ENCODE results near the gene HMGN1. TPM values are rescaled to one million over a fixed set of nuclear protein-coding genes. Genes with fewer than 3 reads are reported as not detected.

HMGN1 gene
- total RNA-seq, 3 donors from 2014 or later (not counting 1 experiment from before 2014, with no cell fraction given), result 187 to 228 (median 219) TPM

- H3K27ac Mint-ChIP-seq, result peak overlapping the region; percentile 87 to 89
- peaks cover 6% of the 10 kb centered on the region for H3K4me1 ChIP-seq (ENCODE audit: control insufficient read depth, insufficient read depth, low read length)
- no peaks in the 10 kb centered on the region for H3K36me3 Mint-ChIP-seq
- H3K4me1 Mint-ChIP-seq, result peaks cover 34 to 35% of the 10 kb centered on the region in 2 donors
- peak overlapping the region; percentile 92 for H3K4me3 Mint-ChIP-seq
- H3K27me3 Mint-ChIP-seq (ENCODE audit: low read depth in 2 of 2), result peaks cover 2 to 4% of the 10 kb centered on the region in 2 donors
- peak overlapping the region; percentile 67 for H3K27ac ChIP-seq (ENCODE audit: low read length)
- peak overlapping the region; percentile 52 for H3K4me3 ChIP-seq (ENCODE audit: low read length)
- H3K27me3 ChIP-seq (ENCODE audit: control insufficient read depth, insufficient read depth, low read length), result no peaks in the 10 kb centered on the region
- 12% methylated on average over 10 of the region's 10 CpGs for WGBS (ENCODE audit: insufficient coverage)
- DNase-seq (peak in 1 of 2 donors; percentile 20), ATAC-seq (no peak)
- no peak for TF ChIP-seq CTCF (IDR thresholded peaks at IDR 0.05)
- intact Hi-C loops (cut with micrococcal nuclease), result no loop called here
- H3K9me3 ChIP-seq (ENCODE audit: control insufficient read depth, insufficient read depth, low read length), result no peaks in the 10 kb centered on the region
- H3K36me3 ChIP-seq (ENCODE audit: control insufficient read depth, insufficient read depth, low read length), result peaks cover 30% of the 10 kb centered on the region
- no peaks in the 10 kb centered on the region for H3K9me3 Mint-ChIP-seq
Observed at GRCh38 chr21:39347537-39347936, 1.4 kb downstream of the HMGN1 start.

- H3K9me3 Mint-ChIP-seq, result no peaks in the 10 kb centered on the region
- DNase-seq (no peak), ATAC-seq (no peak)
- Histone ChIP-seq H3K27me3 (ENCODE audit: control insufficient read depth, insufficient read depth, low read length) (no peaks in the 10 kb centered on the region), H3K27ac (ENCODE audit: low read length) (no peak overlapping the region), H3K4me1 (ENCODE audit: control insufficient read depth, insufficient read depth, low read length) (peaks cover 6% of the 10 kb centered on the region), H3K36me3 (ENCODE audit: control insufficient read depth, insufficient read depth, low read length) (peaks cover 32% of the 10 kb centered on the region), H3K9me3 (ENCODE audit: control insufficient read depth, insufficient read depth, low read length) (no peaks in the 10 kb centered on the region), H3K4me3 (ENCODE audit: low read length) (no peak overlapping the region)
- H3K36me3 Mint-ChIP-seq, result no peaks in the 10 kb centered on the region
- peaks cover 0 to 4% of the 10 kb centered on the region in 2 donors for H3K27me3 Mint-ChIP-seq (ENCODE audit: low read depth in 2 of 2)
- peak overlapping the region; percentile 71 for H3K4me3 Mint-ChIP-seq
- peaks cover 34 to 35% of the 10 kb centered on the region in 2 donors for H3K4me1 Mint-ChIP-seq
- WGBS (ENCODE audit: insufficient coverage), result 86% methylated on average over 5 of the region's 7 CpGs
- intact Hi-C loops (cut with micrococcal nuclease), result no loop called here
- peak overlapping the region; percentile 68 to 87 for H3K27ac Mint-ChIP-seq
- no peak for TF ChIP-seq CTCF (IDR thresholded peaks at IDR 0.05)
Observed at GRCh38 chr21:39346671-39347331, 2.1 kb downstream of the HMGN1 start.

- no peak for DNase-seq
- H3K27me3 ChIP-seq (ENCODE audit: control insufficient read depth, insufficient read depth, low read length), result no peaks in the 10 kb centered on the region
- Mint-ChIP-seq H3K27me3 (ENCODE audit: low read depth in 2 of 2) (peaks cover 0 to 2% of the 10 kb centered on the region in 2 donors), H3K4me1 (peaks cover 34 to 35% of the 10 kb centered on the region in 2 donors), H3K4me3 (peak overlapping the region; percentile 71), H3K36me3 (no peaks in the 10 kb centered on the region), H3K27ac (peak overlapping the region; percentile 62 to 87), H3K9me3 (no peaks in the 10 kb centered on the region)
- no peak for TF ChIP-seq CTCF (IDR thresholded peaks at IDR 0.05)
- H3K9me3 ChIP-seq (ENCODE audit: control insufficient read depth, insufficient read depth, low read length), result no peaks in the 10 kb centered on the region
- 50% methylated on average over 2 of the region's 3 CpGs for WGBS (ENCODE audit: insufficient coverage)
- no peak overlapping the region for H3K4me3 ChIP-seq (ENCODE audit: low read length)
- H3K27ac ChIP-seq (ENCODE audit: low read length), result no peak overlapping the region
- no peak for ATAC-seq
- intact Hi-C loops (cut with micrococcal nuclease), result no loop called here
- peaks cover 36% of the 10 kb centered on the region for H3K36me3 ChIP-seq (ENCODE audit: control insufficient read depth, insufficient read depth, low read length)
- H3K4me1 ChIP-seq (ENCODE audit: control insufficient read depth, insufficient read depth, low read length), result peaks cover 6% of the 10 kb centered on the region
Observed at GRCh38 chr21:39346206-39346605, 2.7 kb downstream of the HMGN1 start.

DNA sequence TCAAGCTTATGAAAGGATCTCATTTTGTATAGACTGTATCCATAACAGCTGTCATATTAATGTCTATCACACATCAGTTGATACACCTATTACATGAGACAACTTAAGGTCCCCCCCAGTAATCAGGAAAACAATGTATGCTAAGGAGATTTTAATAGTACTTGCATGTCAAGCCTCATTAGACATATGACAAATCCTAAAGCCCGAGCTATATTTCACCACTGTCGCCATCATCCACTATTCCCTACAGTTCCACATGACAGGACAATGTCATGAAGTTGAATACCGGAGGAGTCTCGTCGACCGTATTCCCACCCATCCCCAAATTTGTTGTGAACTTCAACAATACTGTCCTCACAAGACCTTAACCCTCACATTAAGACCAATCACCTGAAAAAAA is 3.4 kb downstream of the HMGN1 start:
- H3K4me1 ChIP-seq (ENCODE audit: control insufficient read depth, insufficient read depth, low read length), result peaks cover 6% of the 10 kb centered on the region
- H3K36me3 ChIP-seq (ENCODE audit: control insufficient read depth, insufficient read depth, low read length), result peaks cover 38% of the 10 kb centered on the region
- ATAC-seq (no peak), DNase-seq (no peak)
- no peak overlapping the region for H3K4me3 ChIP-seq (ENCODE audit: low read length)
- H3K27ac ChIP-seq (ENCODE audit: low read length), result no peak overlapping the region
- H3K27me3 ChIP-seq (ENCODE audit: control insufficient read depth, insufficient read depth, low read length), result no peaks in the 10 kb centered on the region
- 98% methylated on average over 6 of the region's 6 CpGs for WGBS (ENCODE audit: insufficient coverage)
- H3K4me1 Mint-ChIP-seq, result peaks cover 34 to 35% of the 10 kb centered on the region in 2 donors
- H3K36me3 Mint-ChIP-seq, result no peaks in the 10 kb centered on the region
- no peaks in the 10 kb centered on the region for H3K9me3 Mint-ChIP-seq
- no peaks in the 10 kb centered on the region for H3K9me3 ChIP-seq (ENCODE audit: control insufficient read depth, insufficient read depth, low read length)
- peak overlapping the region; percentile 62 to 87 for H3K27ac Mint-ChIP-seq
- intact Hi-C loops (cut with micrococcal nuclease), result no loop called here
- H3K4me3 Mint-ChIP-seq, result no peak overlapping the region
- no peaks in the 10 kb centered on the region for H3K27me3 Mint-ChIP-seq (ENCODE audit: low read depth in 2 of 2)
- TF ChIP-seq CTCF (IDR thresholded peaks at IDR 0.05), result no peak

Data from natural killer cell (primary cell).